Panc1 (cell line): Measurements from ENCODE around the gene MAP2K5.

ENCODE experiments used
- POLR2AphosphoS5 ChIP-seq: IDR thresholded peaks from 2 replicates; pipeline ENCODE4 v1.6.1; 2012; ENCODE audit warnings: mild to moderate bottlenecking, low read depth, low read length, moderate library complexity
- SIN3A ChIP-seq: IDR thresholded peaks from 2 replicates; pipeline ENCODE4 v1.6.1; 2012; ENCODE audit warnings: low read depth, mild to moderate bottlenecking, low read length, moderate library complexity, borderline replicate concordance; ENCODE audit not compliant: insufficient read depth
- TF ChIP-seq, protein P1 (sequence below): fragments of 450-650 bp; IDR thresholded peaks from 2 replicates; pipeline ENCODE4 v1.5.1; 2017; ENCODE audit warnings: mild to moderate bottlenecking
- TF ChIP-seq, protein P2 (sequence below), 2 experiments: IDR thresholded peaks; 2 replicates each; pipeline ENCODE4 v1.6.1; 2011 to 2012; ENCODE audit warnings: low read depth in 2 of 2, control low read depth in 1 of 2, low read length in 1 of 2, mild to moderate bottlenecking in 1 of 2, moderate library complexity in 1 of 2; ENCODE audit not compliant: insufficient read depth in 1 of 2

- TF ChIP-seq, protein P1, sequence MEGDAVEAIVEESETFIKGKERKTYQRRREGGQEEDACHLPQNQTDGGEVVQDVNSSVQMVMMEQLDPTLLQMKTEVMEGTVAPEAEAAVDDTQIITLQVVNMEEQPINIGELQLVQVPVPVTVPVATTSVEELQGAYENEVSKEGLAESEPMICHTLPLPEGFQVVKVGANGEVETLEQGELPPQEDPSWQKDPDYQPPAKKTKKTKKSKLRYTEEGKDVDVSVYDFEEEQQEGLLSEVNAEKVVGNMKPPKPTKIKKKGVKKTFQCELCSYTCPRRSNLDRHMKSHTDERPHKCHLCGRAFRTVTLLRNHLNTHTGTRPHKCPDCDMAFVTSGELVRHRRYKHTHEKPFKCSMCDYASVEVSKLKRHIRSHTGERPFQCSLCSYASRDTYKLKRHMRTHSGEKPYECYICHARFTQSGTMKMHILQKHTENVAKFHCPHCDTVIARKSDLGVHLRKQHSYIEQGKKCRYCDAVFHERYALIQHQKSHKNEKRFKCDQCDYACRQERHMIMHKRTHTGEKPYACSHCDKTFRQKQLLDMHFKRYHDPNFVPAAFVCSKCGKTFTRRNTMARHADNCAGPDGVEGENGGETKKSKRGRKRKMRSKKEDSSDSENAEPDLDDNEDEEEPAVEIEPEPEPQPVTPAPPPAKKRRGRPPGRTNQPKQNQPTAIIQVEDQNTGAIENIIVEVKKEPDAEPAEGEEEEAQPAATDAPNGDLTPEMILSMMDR, result no peak
- TF ChIP-seq, protein P2, sequence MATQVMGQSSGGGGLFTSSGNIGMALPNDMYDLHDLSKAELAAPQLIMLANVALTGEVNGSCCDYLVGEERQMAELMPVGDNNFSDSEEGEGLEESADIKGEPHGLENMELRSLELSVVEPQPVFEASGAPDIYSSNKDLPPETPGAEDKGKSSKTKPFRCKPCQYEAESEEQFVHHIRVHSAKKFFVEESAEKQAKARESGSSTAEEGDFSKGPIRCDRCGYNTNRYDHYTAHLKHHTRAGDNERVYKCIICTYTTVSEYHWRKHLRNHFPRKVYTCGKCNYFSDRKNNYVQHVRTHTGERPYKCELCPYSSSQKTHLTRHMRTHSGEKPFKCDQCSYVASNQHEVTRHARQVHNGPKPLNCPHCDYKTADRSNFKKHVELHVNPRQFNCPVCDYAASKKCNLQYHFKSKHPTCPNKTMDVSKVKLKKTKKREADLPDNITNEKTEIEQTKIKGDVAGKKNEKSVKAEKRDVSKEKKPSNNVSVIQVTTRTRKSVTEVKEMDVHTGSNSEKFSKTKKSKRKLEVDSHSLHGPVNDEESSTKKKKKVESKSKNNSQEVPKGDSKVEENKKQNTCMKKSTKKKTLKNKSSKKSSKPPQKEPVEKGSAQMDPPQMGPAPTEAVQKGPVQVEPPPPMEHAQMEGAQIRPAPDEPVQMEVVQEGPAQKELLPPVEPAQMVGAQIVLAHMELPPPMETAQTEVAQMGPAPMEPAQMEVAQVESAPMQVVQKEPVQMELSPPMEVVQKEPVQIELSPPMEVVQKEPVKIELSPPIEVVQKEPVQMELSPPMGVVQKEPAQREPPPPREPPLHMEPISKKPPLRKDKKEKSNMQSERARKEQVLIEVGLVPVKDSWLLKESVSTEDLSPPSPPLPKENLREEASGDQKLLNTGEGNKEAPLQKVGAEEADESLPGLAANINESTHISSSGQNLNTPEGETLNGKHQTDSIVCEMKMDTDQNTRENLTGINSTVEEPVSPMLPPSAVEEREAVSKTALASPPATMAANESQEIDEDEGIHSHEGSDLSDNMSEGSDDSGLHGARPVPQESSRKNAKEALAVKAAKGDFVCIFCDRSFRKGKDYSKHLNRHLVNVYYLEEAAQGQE (IDR thresholded peaks at IDR 0.05; ENCODE audit: insufficient read depth in 1 of 2, low read depth in 2 of 2, low read length in 1 of 2), result no peak
- TF ChIP-seq SIN3A, result no peak
- TF ChIP-seq POLR2AphosphoS5, result no peak
Measured at GRCh38 chr15:67678993-67679392, 136.5 kb downstream of the MAP2K5 start.
